ENCODE results near the gene TXNRD2. TPM values are rescaled to one million over a fixed set of nuclear protein-coding genes. Genes with fewer than 3 reads are reported as not detected.
"Not testable (repeated sequence)": the region's sequence is repeated elsewhere in the genome, so short reads cannot be mapped to it uniquely, and the experiment has no call there.

The TXNRD2 gene
- total RNA-seq, 1 donor, result 19.5 TPM

DNA sequence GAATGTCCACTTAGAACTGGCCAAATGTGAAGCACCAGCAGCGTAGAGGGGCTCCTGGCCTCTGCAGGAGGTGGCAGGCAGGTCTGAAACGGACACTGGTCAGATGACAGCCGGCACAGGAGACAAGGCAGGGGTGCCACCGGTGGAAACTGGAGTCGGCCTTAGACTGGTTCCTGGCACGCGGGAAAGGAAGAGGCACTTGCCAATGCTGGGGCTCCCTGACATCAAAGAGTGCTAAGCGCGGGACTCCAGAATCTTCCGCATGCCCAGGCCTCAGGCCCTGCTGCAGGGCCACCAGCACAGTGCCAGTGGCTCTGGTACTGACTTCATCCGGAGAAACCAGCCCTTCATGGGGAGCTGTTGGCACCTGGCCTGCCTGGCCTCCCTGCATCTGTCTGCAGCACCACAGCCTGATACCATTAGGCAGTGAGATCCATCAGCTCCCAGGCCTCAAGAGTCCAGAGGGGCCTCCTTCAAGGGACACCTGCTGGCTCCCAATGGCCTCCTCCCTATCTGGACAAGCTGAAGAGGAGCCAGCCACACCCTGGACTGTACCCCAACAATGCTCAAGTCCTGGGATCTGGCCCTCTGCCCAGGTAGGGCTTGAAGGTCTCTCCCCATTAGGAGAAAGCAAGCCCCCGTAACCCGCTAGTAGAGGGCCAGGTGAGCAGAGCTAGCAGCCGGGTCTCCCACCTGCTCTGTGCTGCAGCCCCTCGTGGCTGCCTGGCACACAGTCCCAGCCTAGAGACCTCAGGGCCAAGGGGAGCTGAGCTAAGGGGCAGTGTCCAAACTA lies 57.3 kb downstream of the TXNRD2 start:
- Histone ChIP-seq H4K20me1 (ENCODE audit: insufficient read depth, low read length) (no peaks in the 10 kb centered on the region), H3K79me2 (ENCODE audit: insufficient read depth, low read length) (peaks cover 9% of the 10 kb centered on the region), H3K4me2 (ENCODE audit: insufficient read depth, low read length) (no peak overlapping the region), H3K27me3 (ENCODE audit: insufficient read depth, low read length) (no peaks in the 10 kb centered on the region), H3K4me1 (ENCODE audit: insufficient read depth, low read length) (peaks cover 38% of the 10 kb centered on the region), H3K9me3 (ENCODE audit: low read depth, low read length) (no peaks in the 10 kb centered on the region), H3K4me3 (ENCODE audit: insufficient read depth, low read length) (no peak overlapping the region), H3K36me3 (ENCODE audit: insufficient read depth, low read length) (peaks cover 5% of the 10 kb centered on the region), H3K27ac (ENCODE audit: low read depth, low read length) (no peak overlapping the region), H2AFZ (ENCODE audit: low read length) (no peak overlapping the region)
- peak; percentile 75 for DNase-seq (ENCODE audit: insufficient read length, low spot score, missing footprints)
- TF ChIP-seq, protein P1, sequence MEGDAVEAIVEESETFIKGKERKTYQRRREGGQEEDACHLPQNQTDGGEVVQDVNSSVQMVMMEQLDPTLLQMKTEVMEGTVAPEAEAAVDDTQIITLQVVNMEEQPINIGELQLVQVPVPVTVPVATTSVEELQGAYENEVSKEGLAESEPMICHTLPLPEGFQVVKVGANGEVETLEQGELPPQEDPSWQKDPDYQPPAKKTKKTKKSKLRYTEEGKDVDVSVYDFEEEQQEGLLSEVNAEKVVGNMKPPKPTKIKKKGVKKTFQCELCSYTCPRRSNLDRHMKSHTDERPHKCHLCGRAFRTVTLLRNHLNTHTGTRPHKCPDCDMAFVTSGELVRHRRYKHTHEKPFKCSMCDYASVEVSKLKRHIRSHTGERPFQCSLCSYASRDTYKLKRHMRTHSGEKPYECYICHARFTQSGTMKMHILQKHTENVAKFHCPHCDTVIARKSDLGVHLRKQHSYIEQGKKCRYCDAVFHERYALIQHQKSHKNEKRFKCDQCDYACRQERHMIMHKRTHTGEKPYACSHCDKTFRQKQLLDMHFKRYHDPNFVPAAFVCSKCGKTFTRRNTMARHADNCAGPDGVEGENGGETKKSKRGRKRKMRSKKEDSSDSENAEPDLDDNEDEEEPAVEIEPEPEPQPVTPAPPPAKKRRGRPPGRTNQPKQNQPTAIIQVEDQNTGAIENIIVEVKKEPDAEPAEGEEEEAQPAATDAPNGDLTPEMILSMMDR (IDR thresholded peaks at IDR 0.05; ENCODE audit: extremely low read depth, low read depth, low read length), result no peak

DNA sequence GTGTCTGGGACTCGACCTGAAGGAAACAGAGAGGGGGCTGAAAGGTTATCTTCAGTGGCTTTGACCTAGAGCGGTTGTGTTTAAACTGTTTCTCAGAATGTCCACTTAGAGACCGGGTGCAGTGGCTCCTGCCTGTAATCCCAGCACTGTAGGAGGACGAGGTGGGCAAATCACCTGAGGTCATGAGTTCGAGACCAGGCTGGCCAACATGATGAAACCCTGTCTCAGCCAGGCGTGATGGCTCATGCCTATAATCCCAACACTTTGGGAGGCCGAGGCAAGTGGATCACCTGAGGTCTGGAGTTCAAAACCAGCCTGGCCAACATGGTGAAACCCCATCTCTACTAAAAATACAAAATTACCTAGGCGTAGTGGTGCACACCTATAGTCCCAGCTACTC lies 58.2 kb downstream of the TXNRD2 start:
- H3K79me2 ChIP-seq (ENCODE audit: insufficient read depth, low read length), result not testable (repeated sequence)
- peaks cover 46% of the 10 kb centered on the region for H3K4me1 ChIP-seq (ENCODE audit: insufficient read depth, low read length)

DNA sequence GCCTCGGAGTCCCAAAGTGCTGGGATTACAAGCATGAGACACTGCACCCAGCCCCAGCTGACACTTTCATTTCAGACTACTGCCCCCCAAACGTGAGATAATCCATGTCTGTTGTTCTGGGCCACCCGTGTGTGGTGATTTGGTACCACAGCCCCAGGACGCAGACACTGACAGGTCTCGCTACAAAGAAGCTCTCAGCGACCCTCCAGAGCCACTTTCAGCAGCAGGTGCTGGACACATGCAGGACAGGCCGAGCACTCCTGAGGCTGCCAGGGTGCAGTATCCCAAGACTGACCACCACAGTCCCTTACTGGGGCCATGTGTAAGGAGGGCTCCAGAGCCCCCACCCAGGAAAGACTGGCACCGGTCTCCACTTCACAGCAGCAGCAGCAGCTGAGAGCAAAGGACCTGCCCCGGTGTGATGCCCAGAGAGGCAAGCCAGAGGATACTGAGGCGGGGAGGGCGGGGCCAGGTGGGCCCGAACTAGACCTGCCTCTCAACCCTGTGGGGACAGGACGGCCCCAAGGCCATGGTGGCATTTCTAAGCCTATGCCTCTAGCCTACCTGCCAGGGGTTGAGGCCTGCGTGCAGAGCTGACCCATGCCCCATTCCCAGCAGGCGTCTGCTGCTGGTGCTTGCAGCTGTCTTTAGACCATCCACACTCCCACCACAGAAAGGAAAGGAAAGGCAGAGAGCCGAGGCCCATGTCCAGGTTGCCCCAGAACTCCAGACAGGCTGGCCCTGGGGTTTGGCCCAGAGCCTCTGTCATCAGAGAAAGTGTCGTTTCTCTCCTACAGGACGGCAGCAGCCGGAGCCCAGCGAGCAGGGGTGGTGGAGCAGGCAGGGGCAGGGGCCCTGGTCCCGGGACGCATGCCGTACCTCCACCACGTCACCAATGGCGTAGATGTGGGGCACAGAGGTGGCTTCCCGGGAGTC lies 58.9 kb downstream of the TXNRD2 start:
- peaks cover 54% of the 10 kb centered on the region for H3K4me1 ChIP-seq (ENCODE audit: insufficient read depth, low read length)
- H3K27ac ChIP-seq (ENCODE audit: low read depth, low read length), result peak overlapping the region; percentile 87
- H3K27me3 ChIP-seq (ENCODE audit: insufficient read depth, low read length), result no peaks in the 10 kb centered on the region
- TF ChIP-seq, protein P1 (IDR thresholded peaks at IDR 0.05; ENCODE audit: extremely low read depth, low read depth, low read length), result no peak
- no peak overlapping the region for H3K4me2 ChIP-seq (ENCODE audit: insufficient read depth, low read length)
- H3K79me2 ChIP-seq (ENCODE audit: insufficient read depth, low read length), result peaks cover 9% of the 10 kb centered on the region
- DNase-seq (ENCODE audit: insufficient read length, low spot score, missing footprints), result peak; percentile 44
- H3K9me3 ChIP-seq (ENCODE audit: low read depth, low read length), result no peaks in the 10 kb centered on the region
- no peak overlapping the region for H2AFZ ChIP-seq (ENCODE audit: low read length)
- H3K4me3 ChIP-seq (ENCODE audit: insufficient read depth, low read length), result no peak overlapping the region
- peaks cover 5% of the 10 kb centered on the region for H3K36me3 ChIP-seq (ENCODE audit: insufficient read depth, low read length)
- H4K20me1 ChIP-seq (ENCODE audit: insufficient read depth, low read length), result no peaks in the 10 kb centered on the region

More for the DNA sequence above, 58.2 kb downstream of the TXNRD2 start:
- not testable (repeated sequence) for H3K36me3 ChIP-seq (ENCODE audit: insufficient read depth, low read length); H2AFZ ChIP-seq (ENCODE audit: low read length); H3K9me3 ChIP-seq (ENCODE audit: low read depth, low read length); H3K4me2 ChIP-seq (ENCODE audit: insufficient read depth, low read length); H3K27ac ChIP-seq (ENCODE audit: low read depth, low read length); H3K27me3 ChIP-seq (ENCODE audit: insufficient read depth, low read length); H3K4me3 ChIP-seq (ENCODE audit: insufficient read depth, low read length); H4K20me1 ChIP-seq (ENCODE audit: insufficient read depth, low read length)
- DNase-seq (ENCODE audit: insufficient read length, low spot score, missing footprints), result peak; percentile 30

DNA sequence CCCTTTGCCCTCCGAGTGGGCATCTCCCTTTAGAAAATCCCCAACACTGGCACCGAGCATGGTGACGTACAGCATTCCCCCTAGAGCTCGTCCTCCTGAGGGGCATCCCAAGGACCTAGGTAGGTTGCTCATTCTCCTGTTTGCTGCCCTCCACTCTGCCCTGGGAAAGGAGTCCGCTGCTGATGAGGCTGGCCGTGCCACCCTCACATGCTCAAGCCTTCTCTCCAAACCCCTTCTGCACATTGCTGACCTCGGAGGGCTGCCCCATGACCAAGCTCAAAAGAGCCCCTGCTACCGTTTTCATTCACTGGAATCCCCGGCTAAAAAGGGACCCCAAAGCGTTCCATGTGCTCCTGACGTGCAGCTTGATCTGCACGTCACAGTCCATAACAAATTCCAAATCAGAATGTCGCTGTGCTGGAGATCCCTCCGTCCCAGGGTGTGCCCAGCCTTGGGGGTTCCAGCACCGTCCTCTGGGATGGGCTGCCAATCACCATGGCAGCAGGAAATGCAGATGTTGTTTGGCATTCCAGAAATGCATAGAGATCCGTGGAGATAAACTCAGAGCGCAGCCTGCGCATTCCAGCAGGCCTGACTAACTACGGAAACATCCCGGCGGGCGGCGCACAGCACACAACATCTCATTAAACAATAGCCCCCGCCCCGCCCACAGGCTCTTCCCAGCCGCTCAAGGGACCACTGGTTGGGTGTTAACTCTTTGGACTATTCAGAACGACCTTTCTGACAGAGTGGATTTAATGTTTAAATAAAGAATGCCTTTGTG lies 60.6 kb downstream of the TXNRD2 start:
- Histone ChIP-seq H3K27me3 (ENCODE audit: insufficient read depth, low read length) (no peaks in the 10 kb centered on the region), H2AFZ (ENCODE audit: low read length) (no peak overlapping the region), H4K20me1 (ENCODE audit: insufficient read depth, low read length) (no peaks in the 10 kb centered on the region), H3K79me2 (ENCODE audit: insufficient read depth, low read length) (peaks cover 9% of the 10 kb centered on the region), H3K27ac (ENCODE audit: low read depth, low read length) (peak overlapping the region; percentile 87), H3K4me3 (ENCODE audit: insufficient read depth, low read length) (peak overlapping the region; percentile 29), H3K4me1 (ENCODE audit: insufficient read depth, low read length) (peaks cover 57% of the 10 kb centered on the region), H3K36me3 (ENCODE audit: insufficient read depth, low read length) (peaks cover 5% of the 10 kb centered on the region), H3K4me2 (ENCODE audit: insufficient read depth, low read length) (peak overlapping the region; percentile 68), H3K9me3 (ENCODE audit: low read depth, low read length) (no peaks in the 10 kb centered on the region)
- DNase-seq (ENCODE audit: insufficient read length, low spot score, missing footprints), result peak; percentile 99
- TF ChIP-seq, protein P1 (IDR thresholded peaks at IDR 0.05; ENCODE audit: extremely low read depth, low read depth, low read length), result no peak

Data from osteoblast (primary cell).